Measurements from ENCODE around the gene AXL.
"Not testable (repeated sequence)": the region's sequence is repeated elsewhere in the genome, so short reads cannot be mapped to it uniquely, and the experiment has no call there.

Gene AXL

GRCh38 chr19:41288673-41289530 is 69.9 kb downstream of the AXL start:
- DNase-seq = no peak

- DNase-seq = not testable (repeated sequence)
Measured at GRCh38 chr19:41289814-41290213, 70.8 kb downstream of the AXL start.

GRCh38 chr19:41294393-41294792 is 75.4 kb downstream of the AXL start:
- DNase-seq = no peak

- no peak for DNase-seq
Measured at GRCh38 chr19:41295499-41295898, 76.5 kb downstream of the AXL start.

GRCh38 chr19:41296433-41296871 is 77.4 kb downstream of the AXL start:
- peak; percentile 40 for DNase-seq

GRCh38 chr19:41297628-41298347 is 78.8 kb downstream of the AXL start:
- no peak for DNase-seq

GRCh38 chr19:41298348-41298964 is 79.4 kb downstream of the AXL start:
- peak; percentile 93 for DNase-seq

- no peak for DNase-seq
Measured at GRCh38 chr19:41299046-41299754, 80.2 kb downstream of the AXL start.

GRCh38 chr19:41299755-41300089 is 80.7 kb downstream of the AXL start:
- peak; percentile 88 for DNase-seq

- no peak for DNase-seq
Measured at GRCh38 chr19:41300555-41300954, 81.5 kb downstream of the AXL start.

- DNase-seq = no peak
Measured at GRCh38 chr19:41302624-41303351, 83.8 kb downstream of the AXL start.

- no peak for DNase-seq
Measured at GRCh38 chr19:41303954-41304353, 84.9 kb downstream of the AXL start.

- no peak for DNase-seq
Measured at GRCh38 chr19:41304706-41305483, 85.9 kb downstream of the AXL start.

- DNase-seq = no peak
Measured at GRCh38 chr19:41305927-41306793, 87.1 kb downstream of the AXL start.

GRCh38 chr19:41307090-41307875 is 88.3 kb downstream of the AXL start:
- DNase-seq = no peak

- DNase-seq = no peak
Measured at GRCh38 chr19:41307954-41308449, 89.0 kb downstream of the AXL start.

GRCh38 chr19:41308450-41309179 is 89.6 kb downstream of the AXL start:
- DNase-seq = peak; percentile 73

GRCh38 chr19:41309180-41310032 is 90.4 kb downstream of the AXL start:
- DNase-seq = no peak

All from NCI-H2029 (cell line).